Measurements from ENCODE around the gene MGAT5B.
"Not testable (repeated sequence)": the region's sequence is repeated elsewhere in the genome, so short reads cannot be mapped to it uniquely, and the experiment has no call there.

Gene MGAT5B

GRCh38 chr17:76841776-76842405 is 26.3 kb upstream of the MGAT5B start:
- FAIRE-seq, result no peak
- no peak for TF ChIP-seq POLR2A (IDR thresholded peaks at IDR 0.05; ENCODE audit: low read depth, low read length)
- no peak for DNase-seq (ENCODE audit: insufficient read length, low spot score)

- not testable (repeated sequence) for FAIRE-seq; DNase-seq (ENCODE audit: insufficient read length, low spot score)
These were observed 25.1 kb upstream of the MGAT5B start for GRCh38 chr17:76843068-76843467.

GRCh38 chr17:76843703-76844484 is 24.3 kb upstream of the MGAT5B start:
- no peak for TF ChIP-seq POLR2A (IDR thresholded peaks at IDR 0.05; ENCODE audit: low read depth, low read length)
- FAIRE-seq, result no peak
- DNase-seq (ENCODE audit: insufficient read length, low spot score), result peak; percentile 61

DNA sequence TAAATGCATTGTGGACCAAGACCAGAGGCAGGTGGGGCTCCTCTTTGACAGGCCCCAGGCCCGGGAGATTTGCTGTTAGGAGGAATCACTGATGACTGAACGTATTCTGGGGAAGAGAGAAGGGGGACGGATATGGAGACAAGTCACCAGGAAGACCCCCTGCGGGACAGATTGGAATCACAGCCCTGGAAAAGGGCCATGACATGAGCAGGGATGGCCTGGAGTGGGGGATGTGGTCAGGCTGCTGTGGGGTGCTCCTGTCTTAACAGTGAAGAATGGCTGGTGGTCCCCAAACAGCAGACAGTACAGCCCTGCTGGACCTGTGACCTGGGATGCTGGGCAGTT is 23.7 kb upstream of the MGAT5B start:
- DNase-seq (ENCODE audit: insufficient read length, low spot score), result no peak
- no peak for FAIRE-seq
- TF ChIP-seq POLR2A (IDR thresholded peaks at IDR 0.05; ENCODE audit: low read depth, low read length), result no peak

GRCh38 chr17:76844846-76845245 is 23.4 kb upstream of the MGAT5B start:
- no peak for DNase-seq (ENCODE audit: insufficient read length, low spot score)
- FAIRE-seq, result no peak
- TF ChIP-seq POLR2A (IDR thresholded peaks at IDR 0.05; ENCODE audit: low read depth, low read length), result no peak

DNA sequence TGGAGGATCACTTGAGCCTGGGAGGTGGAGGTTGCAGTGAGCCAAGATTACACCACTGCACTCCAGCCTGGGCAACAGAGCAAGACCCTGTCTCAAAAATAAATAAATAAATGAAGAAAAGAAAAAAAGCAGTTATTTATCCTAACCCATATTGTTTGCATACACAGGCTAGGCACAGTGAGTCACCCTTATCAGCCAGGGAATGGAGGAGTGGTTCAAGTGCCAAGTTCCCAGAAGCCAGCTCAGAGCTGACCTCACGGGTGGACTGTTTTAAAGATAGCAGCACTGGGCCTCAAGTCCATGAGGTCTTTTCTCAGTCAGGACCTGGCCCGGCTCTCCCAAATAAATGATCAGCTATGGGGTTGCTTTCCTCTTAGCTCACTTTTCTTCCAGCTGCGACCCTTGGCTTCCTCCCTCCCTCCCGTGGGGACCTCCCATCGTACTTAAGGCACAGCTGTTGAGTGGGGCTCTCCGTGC is 22.6 kb upstream of the MGAT5B start:
- no peak for TF ChIP-seq POLR2A (IDR thresholded peaks at IDR 0.05; ENCODE audit: low read depth, low read length)
- FAIRE-seq, result no peak
- no peak for DNase-seq (ENCODE audit: insufficient read length, low spot score)

DNA sequence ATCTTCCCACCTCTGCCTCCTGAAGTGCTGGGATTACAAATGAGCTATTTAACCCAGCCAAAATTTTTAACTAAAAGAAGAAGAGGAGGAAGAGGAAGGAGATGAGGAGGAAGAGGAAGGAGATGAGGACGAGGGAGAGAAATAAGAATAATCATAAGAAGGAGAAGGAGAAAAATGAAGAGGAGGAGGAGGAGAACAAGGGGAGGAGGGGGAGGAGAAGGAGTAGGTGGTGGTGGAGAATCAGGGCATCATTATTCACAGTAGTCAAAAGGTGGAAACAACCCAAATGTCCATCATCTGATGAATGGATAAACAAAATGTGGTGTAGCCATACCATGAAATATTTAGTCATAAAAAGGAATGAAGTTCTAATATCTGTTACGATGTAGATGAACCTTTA is 21.2 kb upstream of the MGAT5B start:
- DNase-seq (ENCODE audit: insufficient read length, low spot score), result no peak
- FAIRE-seq, result no peak
- no peak for TF ChIP-seq POLR2A (IDR thresholded peaks at IDR 0.05; ENCODE audit: low read depth, low read length)

DNA sequence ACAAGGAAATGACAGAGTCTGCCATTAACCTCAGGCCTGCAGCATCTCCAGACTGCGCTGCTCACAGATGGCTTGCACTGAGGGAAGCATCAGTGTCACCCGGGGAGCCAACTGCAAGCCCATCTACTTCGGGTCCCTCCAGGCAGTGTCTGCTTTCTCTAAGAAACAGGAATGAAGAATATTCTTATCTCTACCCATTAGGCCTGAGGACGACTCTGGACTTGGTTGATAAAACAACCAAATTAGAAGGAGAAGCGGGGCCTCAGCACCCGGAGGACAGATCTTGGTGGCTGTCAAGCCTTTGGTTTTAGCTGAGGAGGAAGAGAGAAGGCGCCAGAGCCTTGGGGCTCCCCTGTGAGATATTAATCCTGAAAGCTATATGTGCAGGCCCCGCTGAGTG is 19.5 kb upstream of the MGAT5B start:
- DNase-seq (ENCODE audit: insufficient read length, low spot score) (no peak), FAIRE-seq (no peak)
- TF ChIP-seq POLR2A (IDR thresholded peaks at IDR 0.05; ENCODE audit: low read depth, low read length), result no peak

DNA sequence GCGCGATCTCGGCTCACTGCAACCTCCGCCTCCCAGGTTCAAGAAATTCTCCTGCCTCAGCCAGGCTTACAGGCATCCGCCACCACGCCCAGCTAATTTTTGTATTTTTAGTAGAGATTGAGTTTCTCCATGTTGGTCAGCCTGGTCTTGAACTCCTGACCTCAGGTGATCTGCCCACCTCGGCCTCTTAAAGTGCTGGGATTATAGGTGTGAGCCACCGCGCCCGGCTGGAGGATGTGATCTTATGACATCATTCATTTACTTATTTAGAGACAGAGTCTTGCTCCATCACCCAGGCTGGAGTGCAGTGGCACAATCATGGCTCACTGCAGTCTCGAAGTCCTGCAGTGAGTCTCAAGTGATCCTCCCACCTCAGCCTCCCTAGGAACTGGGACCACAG is 19.0 kb upstream of the MGAT5B start:
- not testable (repeated sequence) for DNase-seq (ENCODE audit: insufficient read length, low spot score); FAIRE-seq

DNA sequence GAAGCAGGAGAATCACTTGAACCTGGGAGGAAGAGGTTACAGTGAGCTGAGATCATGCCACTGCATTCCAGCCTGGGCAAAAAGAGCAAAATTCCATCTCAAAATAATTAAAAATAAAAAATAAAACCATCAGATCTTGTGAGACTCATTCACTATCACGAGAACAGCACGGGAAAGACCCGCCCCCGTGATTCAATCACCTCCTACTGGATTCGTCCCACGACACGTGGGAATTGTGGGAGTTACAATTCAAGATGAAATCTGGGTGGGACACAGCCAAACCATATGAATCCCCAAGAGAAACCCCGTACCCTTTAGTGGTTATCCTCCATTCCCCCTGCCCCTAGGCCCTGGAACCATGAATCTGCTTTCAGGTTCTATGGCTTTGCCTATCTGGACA is 15.4 kb upstream of the MGAT5B start:
- no peak for FAIRE-seq
- no peak for TF ChIP-seq POLR2A (IDR thresholded peaks at IDR 0.05; ENCODE audit: low read depth, low read length)
- DNase-seq (ENCODE audit: insufficient read length, low spot score), result no peak

GRCh38 chr17:76855105-76855504 is 13.1 kb upstream of the MGAT5B start:
- TF ChIP-seq POLR2A (IDR thresholded peaks at IDR 0.05; ENCODE audit: low read depth, low read length), result no peak
- FAIRE-seq (no peak), DNase-seq (ENCODE audit: insufficient read length, low spot score) (no peak)

DNA sequence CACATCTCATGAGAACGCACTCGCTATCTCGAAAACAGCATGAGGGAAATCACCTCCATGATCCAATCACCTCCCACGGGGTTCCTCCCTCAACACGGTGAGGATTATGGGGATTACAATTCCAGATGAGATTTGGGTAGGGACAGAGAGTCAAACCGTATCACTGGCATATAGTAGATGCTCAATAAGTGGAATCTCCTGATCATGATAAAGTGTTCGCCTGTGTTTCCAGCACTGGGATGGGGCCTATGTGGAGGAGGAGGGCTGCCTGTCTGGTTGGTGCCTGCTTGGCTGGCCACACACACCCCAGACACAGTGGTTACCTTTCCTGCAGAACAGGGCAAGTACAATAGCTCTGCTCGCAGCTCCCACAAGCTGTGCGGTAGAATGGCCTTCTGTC is 6.1 kb upstream of the MGAT5B start:
- FAIRE-seq, result no peak
- no peak for TF ChIP-seq POLR2A (IDR thresholded peaks at IDR 0.05; ENCODE audit: low read depth, low read length)
- no peak for DNase-seq (ENCODE audit: insufficient read length, low spot score)

- FAIRE-seq (no peak), DNase-seq (ENCODE audit: insufficient read length, low spot score) (no peak)
These were observed 5.7 kb upstream of the MGAT5B start for GRCh38 chr17:76862494-76862893.

DNA sequence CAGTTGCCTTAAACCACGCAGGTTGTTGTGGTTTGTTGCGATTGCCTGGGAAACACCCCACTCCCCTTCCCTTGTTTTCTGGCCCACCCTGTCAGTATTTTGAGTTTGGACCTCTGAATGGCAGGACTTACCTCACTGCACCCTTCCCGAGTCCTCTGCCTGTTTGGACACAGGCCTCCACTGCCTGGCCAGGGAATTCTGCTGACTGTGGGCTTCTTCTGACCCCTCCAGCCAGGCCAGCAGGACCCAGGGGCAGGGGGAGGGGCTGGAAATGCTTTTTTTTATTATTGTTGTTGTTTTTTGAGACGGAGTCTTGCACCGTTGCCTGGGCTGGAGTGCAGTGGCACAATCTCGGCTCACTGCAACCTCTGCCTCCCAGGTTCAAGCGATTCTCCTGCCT is 4.2 kb upstream of the MGAT5B start:
- no peak for DNase-seq (ENCODE audit: insufficient read length, low spot score)
- no peak for FAIRE-seq
- TF ChIP-seq POLR2A (IDR thresholded peaks at IDR 0.05; ENCODE audit: low read depth, low read length), result no peak

More at GRCh38 chr17:76862494-76862893, 5.7 kb upstream of the MGAT5B start:
- no peak for TF ChIP-seq POLR2A (IDR thresholded peaks at IDR 0.05; ENCODE audit: low read depth, low read length)

- DNase-seq (ENCODE audit: insufficient read length, low spot score) (no peak), FAIRE-seq (no peak)
- TF ChIP-seq POLR2A (IDR thresholded peaks at IDR 0.05; ENCODE audit: low read depth, low read length), result no peak
These were observed 3.0 kb upstream of the MGAT5B start for GRCh38 chr17:76865174-76865573.

All from H54 (cell line).